Left forelimb (tissue), 1 donor: ENCODE results near the gene TRAM2.
A peak's percentile ranks its signal among the peaks of the same experiment; 100 is the strongest.

Experiments
- DNase-seq: peaks from one replicate; pipeline ENCODE4 v3.0.0-alpha.2; 2018; ENCODE audit warnings: low spot score

TRAM2 gene

DNA sequence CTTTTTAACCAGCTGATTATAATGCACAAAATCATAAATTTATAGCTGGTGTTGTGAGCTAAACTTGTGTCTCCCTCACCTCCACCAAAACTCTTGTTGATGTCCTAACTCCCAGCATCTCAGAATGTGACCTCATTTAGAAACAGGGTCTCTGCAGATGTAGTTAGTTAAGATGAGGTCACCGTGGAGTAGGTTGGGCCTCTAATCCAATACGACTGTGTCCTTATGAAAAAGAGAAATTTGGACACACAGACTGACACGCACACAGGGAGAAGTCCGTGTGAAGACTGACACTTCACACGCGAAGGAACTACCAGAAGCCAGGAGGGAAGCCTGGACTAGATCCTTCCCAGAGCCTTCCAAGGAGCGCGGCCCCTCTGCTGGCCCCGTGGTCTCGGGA is 46.5 kb downstream of the TRAM2 start:
- no peak for DNase-seq

- DNase-seq: no peak
Observed at GRCh38 chr6:52529311-52529710, 47.5 kb downstream of the TRAM2 start.

DNA sequence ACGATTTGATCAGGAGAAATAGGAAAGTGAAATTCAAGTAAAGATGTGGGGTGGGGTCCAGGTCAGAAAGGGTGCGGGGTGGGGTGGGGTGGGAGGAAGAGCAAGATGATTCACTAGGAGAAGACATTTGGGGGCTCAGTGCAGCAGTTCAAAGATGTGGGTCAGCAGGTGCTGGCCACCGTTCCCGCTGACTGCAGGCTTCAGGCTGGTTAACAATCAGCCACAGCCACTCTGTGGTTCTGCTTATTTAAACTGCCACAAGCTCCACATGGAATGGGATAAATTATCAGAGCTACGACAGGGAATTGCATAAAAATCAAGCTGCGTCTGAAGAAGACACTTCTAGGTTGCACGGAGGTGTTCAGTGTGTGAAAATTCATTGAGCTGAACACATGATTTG is 49.4 kb downstream of the TRAM2 start:
- DNase-seq: no peak

DNA sequence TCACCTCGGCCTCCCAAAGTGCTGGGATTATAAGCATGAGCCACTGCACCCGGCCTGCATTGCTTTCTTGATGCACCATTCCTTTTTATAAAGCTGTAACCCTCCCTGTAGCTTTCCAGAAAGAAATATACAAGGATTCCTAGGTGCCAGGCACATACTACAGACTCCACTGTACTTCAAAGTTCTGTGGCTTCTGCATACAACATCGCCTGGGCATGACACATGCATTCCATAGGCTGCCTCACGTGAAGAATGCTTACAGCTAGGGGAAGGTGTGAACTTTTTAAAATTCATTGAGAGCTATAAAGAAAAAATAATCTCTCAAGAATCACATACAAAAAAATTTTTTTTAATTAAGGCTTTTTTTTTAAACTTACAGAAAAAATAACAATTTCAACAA is 50.2 kb downstream of the TRAM2 start:
- DNase-seq: no peak

GRCh38 chr6:52524918-52525317 is 51.9 kb downstream of the TRAM2 start:
- DNase-seq: no peak

DNA sequence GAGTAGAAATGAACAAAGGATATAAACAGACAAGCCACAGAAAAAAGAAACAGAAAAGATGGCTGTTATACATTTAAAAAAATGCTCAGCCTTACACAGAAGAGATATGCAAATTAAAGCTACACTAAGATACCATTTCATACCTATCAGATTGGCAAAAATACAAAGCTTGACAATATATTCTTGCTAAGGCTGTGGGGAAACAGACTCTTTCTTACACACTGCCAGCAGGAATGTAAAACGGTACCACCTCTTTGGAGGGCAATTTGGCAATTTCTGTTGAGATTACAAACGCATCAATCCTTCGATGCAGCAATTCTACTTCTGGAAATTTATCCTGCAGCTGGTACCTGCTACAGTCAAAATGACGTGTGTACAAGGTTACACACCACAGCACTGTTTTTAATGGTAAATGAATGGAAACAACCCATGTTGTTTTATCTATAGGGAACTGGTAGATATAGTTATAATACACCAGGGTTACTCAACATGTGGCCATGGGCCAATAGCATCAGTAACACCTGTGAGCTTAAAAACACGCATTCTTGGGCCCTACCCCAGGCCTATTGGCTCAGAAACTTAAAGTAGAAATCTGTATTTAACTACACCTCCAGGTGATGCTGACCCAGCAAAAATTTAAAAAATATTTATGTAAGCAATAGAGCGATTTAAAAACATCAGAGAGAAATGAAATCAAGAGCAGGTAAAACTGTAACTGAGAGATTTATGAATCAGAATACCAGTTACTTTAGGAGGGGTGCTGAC is 53.3 kb downstream of the TRAM2 start:
- no peak for DNase-seq

DNA sequence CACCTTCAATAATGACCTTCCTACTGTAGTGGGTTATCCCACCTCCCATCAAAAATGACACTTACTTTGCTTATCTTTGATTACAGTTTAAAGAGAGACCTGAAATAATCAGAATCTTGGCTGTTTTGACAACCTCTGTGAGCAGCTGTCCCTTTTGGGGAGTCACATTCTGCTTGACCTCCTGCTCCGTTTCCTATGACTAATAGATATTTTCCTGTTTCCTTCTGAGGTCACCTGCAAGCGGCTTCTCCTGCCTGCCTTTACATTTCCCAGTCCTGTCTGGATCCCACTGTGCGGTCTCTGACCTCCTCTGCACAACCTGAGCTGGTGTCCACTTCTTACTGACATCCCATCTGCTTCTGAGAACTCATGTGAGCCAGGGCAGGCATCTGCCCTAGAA is 54.2 kb downstream of the TRAM2 start:
- no peak for DNase-seq

- no peak for DNase-seq
Observed at GRCh38 chr6:52522151-52522626, 54.7 kb downstream of the TRAM2 start.

GRCh38 chr6:52519618-52520017 is 57.2 kb downstream of the TRAM2 start:
- DNase-seq: no peak

DNA sequence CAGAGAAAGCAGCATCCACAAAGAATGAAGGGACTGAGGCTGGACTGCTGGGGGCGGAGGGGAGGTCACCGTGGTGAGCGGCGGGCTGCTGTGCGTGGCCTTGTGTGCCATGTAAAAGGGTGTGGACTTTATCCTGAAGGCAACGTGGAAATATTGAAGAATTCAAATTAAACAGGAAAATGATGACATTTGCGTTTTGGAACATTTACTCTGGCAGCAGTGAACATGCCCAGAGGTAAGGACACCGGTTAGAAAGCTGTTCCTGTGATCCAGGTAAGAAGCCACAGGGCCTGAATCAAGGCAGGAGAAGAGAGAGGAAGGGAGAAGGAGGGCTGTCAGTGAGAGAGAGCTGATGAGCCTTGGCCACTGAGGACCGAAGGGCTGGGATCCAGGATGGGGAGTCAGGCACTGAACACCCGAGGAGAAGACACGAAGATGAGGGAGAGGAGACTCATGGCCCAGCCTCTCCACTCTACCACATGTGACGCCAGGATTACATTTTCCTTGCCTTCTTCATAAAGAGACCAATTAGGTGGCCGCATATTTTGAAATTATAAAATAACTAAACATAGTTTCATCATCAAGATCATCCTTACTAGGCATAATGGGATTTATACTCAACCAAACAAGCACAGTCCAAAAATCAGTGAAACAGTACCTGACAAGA is 58.4 kb downstream of the TRAM2 start:
- DNase-seq: no peak

- peak; percentile 76 for DNase-seq
Observed at GRCh38 chr6:52517502-52518278, 59.2 kb downstream of the TRAM2 start.

GRCh38 chr6:52516943-52517342 is 59.9 kb downstream of the TRAM2 start:
- DNase-seq: no peak

GRCh38 chr6:52516269-52516668 is 60.6 kb downstream of the TRAM2 start:
- DNase-seq: no peak

DNA sequence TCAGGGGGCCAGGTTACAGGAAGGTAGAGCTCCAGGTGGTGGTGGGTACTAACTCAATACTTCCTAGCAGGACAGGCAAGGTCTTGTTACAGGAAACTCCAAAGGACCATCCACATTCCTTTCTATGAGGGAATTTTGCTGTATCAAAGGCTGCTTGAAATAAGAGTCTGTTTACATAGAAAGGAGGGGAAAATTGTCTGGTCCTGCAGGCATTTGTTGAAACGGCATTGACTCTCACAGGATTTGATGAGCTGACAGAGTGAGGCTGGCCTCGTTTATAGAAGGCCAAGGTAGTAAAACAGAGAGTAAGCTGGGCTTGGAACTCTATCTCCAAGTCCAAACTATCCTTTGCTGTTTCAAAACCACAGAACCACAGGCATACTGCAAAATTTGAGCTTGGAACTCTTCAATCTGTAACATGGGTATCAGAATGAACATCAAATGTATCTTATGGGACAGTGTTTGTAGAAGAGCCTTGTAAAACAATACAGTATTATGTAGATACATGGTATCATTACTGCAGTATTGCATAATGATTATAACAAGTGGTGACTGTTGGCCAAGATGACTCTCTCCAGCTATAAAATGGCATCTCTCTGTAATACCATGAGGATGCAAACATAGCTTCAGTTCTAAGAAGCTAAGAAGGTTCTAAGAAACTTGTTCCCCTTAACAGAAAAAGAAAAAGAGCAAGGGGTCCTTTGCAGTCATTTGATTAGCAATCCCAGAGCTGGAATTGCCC is 61.5 kb downstream of the TRAM2 start:
- DNase-seq: no peak

DNA sequence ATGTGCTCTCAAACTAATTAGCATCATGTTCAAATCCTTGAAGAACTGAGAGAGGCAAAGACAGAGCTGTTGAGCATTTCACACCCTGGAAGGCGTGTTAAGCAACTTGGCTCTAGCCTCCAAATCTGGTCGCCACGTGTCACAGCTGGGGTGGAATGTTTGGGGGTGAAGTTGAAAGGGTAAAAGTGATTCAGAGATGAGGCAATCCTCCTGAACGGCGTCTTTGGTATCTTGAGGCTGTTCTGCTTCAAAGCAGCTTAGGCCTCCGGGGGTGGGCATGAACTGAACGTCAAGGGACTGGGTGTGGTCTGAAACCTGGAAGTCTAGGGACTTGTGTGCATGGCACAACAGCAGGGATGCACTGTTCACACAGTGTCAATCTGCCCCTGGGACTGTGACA is 62.3 kb downstream of the TRAM2 start:
- DNase-seq: no peak

- DNase-seq: no peak
Observed at GRCh38 chr6:52513896-52514295, 63.0 kb downstream of the TRAM2 start.

- no peak for DNase-seq
Observed at GRCh38 chr6:52513464-52513863, 63.4 kb downstream of the TRAM2 start.

DNA sequence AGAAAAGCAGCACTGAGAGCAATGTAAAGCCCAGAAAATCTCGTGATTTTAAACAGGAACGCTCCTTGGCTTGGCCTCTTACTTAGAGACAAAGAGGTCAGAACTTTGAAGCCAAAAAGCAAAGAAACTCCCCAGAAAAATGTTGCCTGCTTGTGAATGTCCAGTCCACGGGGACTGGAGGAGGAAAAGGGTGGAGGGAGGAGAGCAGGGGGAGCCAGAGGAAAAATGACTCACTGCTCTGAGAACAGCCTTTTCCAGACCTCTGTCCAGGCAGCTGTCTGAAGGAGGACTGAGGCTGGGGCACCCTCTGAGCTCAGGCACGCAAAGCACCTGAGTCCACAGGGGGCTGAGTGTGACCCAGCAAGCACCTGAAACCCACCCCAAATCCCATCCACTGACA is 64.7 kb downstream of the TRAM2 start:
- no peak for DNase-seq

DNA sequence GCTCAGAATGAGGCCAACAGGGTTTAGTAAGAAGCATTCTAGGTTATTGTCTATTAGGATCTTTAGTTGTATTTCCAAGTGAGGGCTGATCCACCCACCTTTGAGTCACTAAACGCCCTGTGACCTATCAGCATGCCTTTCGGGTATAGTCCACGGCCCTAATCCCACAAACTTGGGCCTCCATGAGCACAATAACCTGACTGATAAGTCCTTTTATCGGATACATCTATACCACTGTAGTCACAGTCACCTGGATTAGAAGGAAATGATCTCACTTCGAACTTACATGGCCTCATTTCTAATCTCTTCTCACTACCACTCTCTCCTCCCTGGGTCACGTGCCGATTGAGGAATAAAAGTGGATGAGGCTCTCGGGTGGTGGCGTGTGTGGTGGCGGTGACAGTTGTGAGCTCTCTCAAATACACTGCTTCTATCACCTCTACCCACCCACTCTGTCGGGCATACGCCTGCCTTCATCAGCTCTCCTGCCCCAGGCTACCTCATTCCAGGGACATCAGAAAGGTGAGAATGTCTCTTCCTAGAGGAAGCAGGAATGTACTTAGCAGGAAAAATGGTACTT is 65.2 kb downstream of the TRAM2 start:
- DNase-seq: no peak

- peak; percentile 17 for DNase-seq
Observed at GRCh38 chr6:52511163-52511562, 65.7 kb downstream of the TRAM2 start.

- peak; percentile 1 for DNase-seq
Observed at GRCh38 chr6:52510213-52510562, 66.7 kb downstream of the TRAM2 start.
